HEK293 (cell line): ENCODE measurements around the gene TRIM47.

Experiments used
- CTCF ChIP-seq: fragments of 450-650 bp; formaldehyde crosslinking; IDR thresholded peaks from 2 replicates; pipeline ENCODE4 v1.5.1; 2016; ENCODE audit warnings: missing biosample characterization, missing genetic modification characterization
- HOXA7 ChIP-seq: sonication (generic); formaldehyde crosslinking; IDR thresholded peaks from 2 replicates; pipeline ENCODE4 v1.8.1; 2022; ENCODE audit warnings: missing genetic modification reagents, borderline replicate concordance
- REST ChIP-seq: fragments of 450-650 bp; formaldehyde crosslinking; IDR thresholded peaks from 2 replicates; pipeline ENCODE4 v1.5.1; 2016; ENCODE audit warnings: missing biosample characterization, missing genetic modification characterization
- TCF7L2 ChIP-seq: IDR thresholded peaks from 2 replicates; pipeline ENCODE4 v1.6.1; 2011; ENCODE audit warnings: low read depth, mild to moderate bottlenecking, inconsistent platforms, low read length, moderate library complexity, borderline replicate concordance
- ZBTB11 ChIP-seq: fragments of 450-650 bp; formaldehyde crosslinking; conservative IDR thresholded peaks from 2 replicates; pipeline ENCODE4 v1.5.1; 2016; ENCODE audit warnings: low read depth, missing biosample characterization, missing genetic modification characterization
- ZNF121 ChIP-seq: fragments of 450-650 bp; formaldehyde crosslinking; IDR thresholded peaks from 2 replicates; pipeline ENCODE4 v1.5.1; 2016; ENCODE audit warnings: missing biosample characterization, missing genetic modification characterization
- ZNF350 ChIP-seq: fragments of 450-650 bp; formaldehyde crosslinking; IDR thresholded peaks from 2 replicates; pipeline ENCODE4 v1.5.0; 2017; ENCODE audit warnings: missing biosample characterization, mild to moderate bottlenecking, missing genetic modification characterization
- ZNF501 ChIP-seq: fragments of 450-650 bp; formaldehyde crosslinking; IDR thresholded peaks from 2 replicates; pipeline ENCODE4 v1.5.1; 2016; ENCODE audit warnings: missing biosample characterization, missing genetic modification characterization
- ZNF561 ChIP-seq: fragments of 450-650 bp; IDR thresholded peaks from 2 replicates; pipeline ENCODE4 v1.5.1; 2018; ENCODE audit warnings: missing biosample characterization, missing genetic modification characterization, borderline replicate concordance
- ZNF639 ChIP-seq: fragments of 450-650 bp; formaldehyde crosslinking; IDR thresholded peaks from 2 replicates; pipeline ENCODE4 v1.5.1; 2016; ENCODE audit warnings: missing biosample characterization, missing genetic modification characterization
- ZNF747 ChIP-seq: fragments of 450-650 bp; formaldehyde crosslinking; IDR thresholded peaks from 2 replicates; pipeline ENCODE4 v1.5.1; 2016; ENCODE audit warnings: missing biosample characterization, missing genetic modification characterization
- ZNF768 ChIP-seq: fragments of 450-650 bp; formaldehyde crosslinking; IDR thresholded peaks from 2 replicates; pipeline ENCODE4 v1.5.1; 2018; ENCODE audit warnings: missing biosample characterization, mild to moderate bottlenecking, missing genetic modification characterization
- ZNF791 ChIP-seq: fragments of 450-650 bp; formaldehyde crosslinking; IDR thresholded peaks from 2 replicates; pipeline ENCODE4 v1.5.1; 2016; ENCODE audit warnings: missing biosample characterization, missing genetic modification characterization

GRCh38 chr17:75909812-75910274 lies 31.5 kb upstream of the TRIM47 start:
- TF ChIP-seq ZNF639 (no peak), ZNF561 (tag by site-specific recombination) (no peak), ZNF121 (no peak), ZNF350 (tag by site-specific recombination) (no peak), ZBTB11 (tag by site-specific recombination) (no peak), CTCF (tag by site-specific recombination) (no peak), REST (tag by site-specific recombination) (no peak), ZNF747 (tag by site-specific recombination) (no peak), HOXA7 (CRISPR knock-in tag) (no peak), ZNF791 (tag by site-specific recombination) (no peak), ZNF501 (tag by site-specific recombination) (no peak), ZNF768 (no peak), TCF7L2 (no peak)
